Measurements from ENCODE around the gene GRIN3B. TPM values are rescaled to one million over a fixed set of nuclear protein-coding genes. Genes with fewer than 3 reads are reported as not detected.

Gene GRIN3B
- total and polyA plus RNA-seq, 10 of the 15 experiments (the other 5 are each of a cell fraction or from before 2014, with no cell fraction given) = 0.15 TPM; not detected in 9

DNA sequence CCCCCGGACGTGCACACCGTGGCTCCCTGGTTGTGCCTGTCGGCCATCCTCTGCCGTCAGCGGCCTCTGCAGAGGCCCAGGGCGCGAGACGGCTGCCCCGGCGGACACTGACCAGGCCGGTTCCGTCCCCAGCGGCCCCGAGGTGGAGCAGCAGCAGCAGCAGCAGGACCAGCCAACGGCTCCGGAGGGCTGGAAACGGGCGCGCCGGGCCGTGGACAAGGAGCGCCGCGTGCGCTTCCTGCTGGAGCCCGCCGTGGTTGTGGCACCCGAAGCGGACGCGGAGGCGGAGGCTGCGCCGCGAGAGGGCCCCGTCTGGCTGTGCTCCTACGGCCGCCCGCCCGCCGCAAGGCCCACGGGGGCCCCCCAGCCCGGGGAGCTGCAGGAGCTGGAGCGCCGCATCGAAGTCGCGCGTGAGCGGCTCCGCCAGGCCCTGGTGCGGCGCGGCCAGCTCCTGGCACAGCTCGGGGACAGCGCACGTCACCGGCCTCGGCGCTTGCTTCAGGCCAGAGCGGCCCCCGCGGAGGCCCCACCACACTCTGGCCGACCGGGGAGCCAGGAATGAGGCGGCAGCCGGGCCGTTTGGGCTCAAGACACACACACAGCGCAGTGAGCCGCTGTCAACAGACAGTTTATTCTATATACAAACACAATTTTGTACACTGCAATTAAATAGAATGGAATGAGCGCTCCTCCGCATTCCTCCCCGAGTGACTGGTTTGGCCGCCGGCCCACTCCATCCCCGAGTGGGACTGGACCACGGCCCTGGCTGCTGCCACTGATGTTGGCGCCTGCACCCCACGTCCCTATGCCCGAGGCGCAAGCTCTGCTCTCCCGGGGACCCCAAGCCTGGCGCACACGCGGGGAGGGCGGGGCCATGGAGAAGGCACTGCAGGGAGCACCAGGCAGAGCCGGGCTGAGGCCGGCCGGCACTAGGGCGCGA is 9.1 kb downstream of the GRIN3B start (continued):
- TF ChIP-seq MYC (IDR thresholded peaks at IDR 0.05; ENCODE audit: insufficient read depth, insufficient read length, insufficient replicate concordance, low read length, severe bottlenecking) = no peak

DNA sequence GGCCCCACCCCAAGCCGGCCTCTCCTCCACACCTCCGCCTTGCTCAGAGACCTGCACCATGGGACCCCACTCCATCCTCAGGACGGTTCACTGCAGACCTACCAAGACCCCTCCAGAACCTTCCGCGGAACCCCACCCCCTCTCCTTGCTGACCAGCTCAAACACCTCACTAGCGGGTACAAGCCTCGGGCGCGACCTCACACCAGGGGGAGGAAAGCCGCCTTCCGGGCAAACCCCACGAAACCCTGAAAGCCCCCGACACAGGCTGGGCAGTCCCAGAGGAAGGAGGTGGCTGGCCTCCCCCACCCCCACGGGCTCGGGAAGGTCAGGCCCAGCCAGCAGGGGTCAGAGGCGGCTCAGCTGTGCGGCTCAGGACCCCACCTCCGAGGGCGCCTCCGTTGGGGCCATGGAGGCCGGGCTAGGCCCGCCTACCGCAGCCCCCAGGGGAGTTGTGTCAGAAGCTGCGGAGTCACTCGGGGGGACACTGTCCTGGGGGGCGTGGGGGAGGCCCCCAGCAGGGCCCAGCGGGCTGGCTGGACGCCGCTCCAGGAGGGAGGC is 9.8 kb downstream of the GRIN3B start:
- Histone ChIP-seq H3K27me3 (replicated peaks in 1 of 2; ENCODE audit: control insufficient read depth in 2 of 2, insufficient read depth in 2 of 2, low read length in 1 of 2) (no peaks in the 10 kb centered on the region), H3K4me3 (no peak overlapping the region), H3K4me2 (ENCODE audit: control insufficient read depth, insufficient read depth) (no peak overlapping the region), H3K9me3 (replicated peaks; ENCODE audit: control insufficient read depth, insufficient read depth, low read length) (no peaks in the 10 kb centered on the region), H3K27ac (ENCODE audit: control insufficient read depth, insufficient read depth) (no peak overlapping the region), H2AFZ (ENCODE audit: control insufficient read depth, low read depth, low read length) (no peak overlapping the region), H3K79me2 (ENCODE audit: control insufficient read depth, insufficient read depth, low read length) (peaks cover 7% of the 10 kb centered on the region), H3K4me1 (ENCODE audit: control insufficient read depth, insufficient read depth, low read length) (no peaks in the 10 kb centered on the region), H3K9ac (ENCODE audit: control insufficient read depth, insufficient read depth, low read length) (no peak overlapping the region), H3K36me3 (ENCODE audit: control insufficient read depth in 2 of 2, insufficient read depth in 2 of 2, low read length in 1 of 2) (peaks cover 3 to 38% of the 10 kb centered on the region in 2 experiments; a peak in 3 of 4 replicates), H4K20me1 (ENCODE audit: control insufficient read depth, insufficient read depth) (no peaks in the 10 kb centered on the region)
- no peak for DNase-seq (ENCODE audit: low read depth, low spot score)
- 91% methylated on average over 22 of the region's 29 CpGs for WGBS (ENCODE audit: insufficient coverage, insufficient replicate concordance, low lambda C conversion rate, missing lambda C conversion rate)
- ChIA-PET CTCF (no interaction called here), SMC1A (ENCODE audit: uncharacterized antibody, unreplicated experiment) (no interaction called here), POLR2A (no interaction called here), RAD21 (ENCODE audit: unreplicated experiment) (interaction anchor here (0.6 kb wide), 1 partner anchor 91 kb away, joined by 3 read pairs; no protein-coding TSS in a partner anchor)
- in situ Hi-C loops (cut with MboI) = no loop called here
- no TSS peak for BruUV-seq (replicated peaks)
- ATAC-seq = no peak; the same call in 2 of the 3 replicates
- TF ChIP-seq RB1 (IDR thresholded peaks at IDR 0.05; ENCODE audit: borderline replicate concordance) = no peak
- TF ChIP-seq ZNF622 (IDR thresholded peaks at IDR 0.05) = no peak
- no peak for TF ChIP-seq CHD1 (IDR thresholded peaks at IDR 0.05; ENCODE audit: low read depth, low read length)
- TF ChIP-seq POLR2A (IDR thresholded peaks at IDR 0.05; ENCODE audit: low read depth, low read length) = peak; percentile 50; the same call in 1 of the 2 replicates
- no peak for TF ChIP-seq ESRRA (IDR thresholded peaks at IDR 0.05; ENCODE audit: low read length)
- no peak for FAIRE-seq
- intact Hi-C loops (cut with micrococcal nuclease; ENCODE audit: unreplicated experiment) = no loop called here

Measured in GM12878 (cell line).